Midbrain (tissue), 1 donor: ENCODE results near the gene ETS2.

Source experiments
- DNase-seq: peaks from one replicate; lab custom pipeline; 2025; lab: John Stamatoyannopoulos, UW

The ETS2 gene

DNA sequence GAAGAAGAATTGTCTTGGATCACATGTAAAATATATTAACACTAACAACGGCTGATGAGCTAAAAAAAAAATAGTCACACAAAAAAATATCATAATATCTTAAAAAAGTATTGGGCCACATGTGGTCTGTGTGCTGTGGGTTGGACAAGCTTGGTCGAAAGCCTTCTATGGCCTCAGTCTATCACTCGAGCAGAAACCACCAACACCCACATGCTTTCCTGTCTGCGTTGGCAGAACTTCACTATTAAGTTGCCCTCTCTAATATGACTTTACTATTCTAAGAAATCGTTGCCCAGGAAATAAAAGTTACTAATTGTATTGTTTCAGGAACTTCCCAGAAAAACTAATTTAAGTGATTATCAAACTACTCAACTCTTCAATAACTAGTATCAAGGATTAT lies 28.2 kb upstream of the ETS2 start:
- DNase-seq = no peak

DNA sequence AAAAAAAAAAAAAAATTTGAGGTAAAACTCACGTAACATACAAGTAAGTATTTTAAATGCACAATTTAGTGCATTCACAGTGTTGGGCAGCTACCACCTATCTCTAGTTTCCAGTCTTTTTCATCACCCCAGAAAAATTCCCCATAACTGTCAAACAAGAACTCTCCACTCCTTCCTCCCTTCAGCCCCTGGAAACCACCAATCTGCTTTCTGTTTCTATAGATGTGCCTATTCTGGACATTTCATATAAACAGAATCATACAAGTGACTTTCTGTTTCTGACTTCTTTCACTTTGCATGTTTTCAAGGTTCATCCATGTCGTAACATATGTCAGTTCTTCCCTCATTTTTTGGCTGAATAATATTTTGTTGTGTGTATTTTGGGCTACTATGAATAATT lies 24.9 kb upstream of the ETS2 start:
- DNase-seq = no peak

DNA sequence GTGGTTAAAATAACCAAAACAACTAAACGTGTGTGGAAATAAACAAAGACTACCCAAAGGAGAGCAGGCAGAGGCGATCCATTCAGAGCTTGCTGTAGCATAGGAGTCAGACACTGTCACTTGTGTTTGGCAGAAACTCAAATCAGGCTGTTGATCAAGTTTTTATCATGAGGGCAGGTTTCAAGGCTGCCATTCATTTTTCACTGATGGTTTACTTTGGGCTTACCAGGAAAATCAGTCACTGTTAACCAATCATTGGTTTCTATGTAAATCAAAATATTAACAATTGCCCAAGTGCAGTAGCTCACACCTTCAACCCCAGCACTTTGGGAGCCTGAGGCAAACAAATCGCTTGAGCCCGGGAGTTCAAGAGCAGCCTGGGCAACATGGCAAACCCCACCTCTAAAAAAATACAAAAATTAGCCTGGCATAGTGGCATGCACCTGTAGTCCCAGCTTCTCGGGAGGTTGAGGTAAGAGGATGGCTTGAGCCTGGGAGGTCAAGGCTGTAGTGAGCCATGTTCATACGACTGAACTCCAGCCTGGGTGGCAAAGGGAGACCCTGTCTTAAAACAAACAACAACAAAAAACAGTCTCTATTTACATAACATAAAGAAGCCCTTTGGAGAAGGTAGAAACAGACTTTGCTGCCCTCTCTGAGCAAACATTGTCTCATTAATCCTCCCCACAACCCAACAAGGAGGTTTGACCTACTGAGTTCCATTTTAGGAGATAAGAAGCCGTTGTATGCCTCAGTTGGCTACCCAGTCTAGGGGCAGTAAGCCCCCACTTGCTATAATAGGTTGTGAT lies 21.1 kb upstream of the ETS2 start:
- DNase-seq = no peak

DNA sequence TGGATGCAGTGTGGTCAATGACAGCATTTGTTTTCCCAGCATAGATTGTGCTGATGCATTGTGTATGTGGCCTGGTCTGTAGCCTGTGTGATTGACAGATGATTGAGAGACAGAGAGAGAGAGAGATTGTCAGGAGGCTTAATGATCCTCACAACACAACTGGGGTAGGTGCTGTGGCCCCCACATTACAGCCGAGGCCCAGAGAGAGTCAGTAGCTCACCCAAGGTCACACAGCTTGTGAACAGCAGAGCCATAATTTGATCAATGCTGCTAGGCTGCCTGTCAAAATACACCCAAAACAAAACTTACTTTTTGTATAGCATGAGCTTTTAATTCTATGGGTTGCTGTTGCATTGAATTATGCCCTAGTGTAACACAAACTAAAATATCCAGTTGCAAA lies 20.2 kb upstream of the ETS2 start:
- no peak for DNase-seq

DNA sequence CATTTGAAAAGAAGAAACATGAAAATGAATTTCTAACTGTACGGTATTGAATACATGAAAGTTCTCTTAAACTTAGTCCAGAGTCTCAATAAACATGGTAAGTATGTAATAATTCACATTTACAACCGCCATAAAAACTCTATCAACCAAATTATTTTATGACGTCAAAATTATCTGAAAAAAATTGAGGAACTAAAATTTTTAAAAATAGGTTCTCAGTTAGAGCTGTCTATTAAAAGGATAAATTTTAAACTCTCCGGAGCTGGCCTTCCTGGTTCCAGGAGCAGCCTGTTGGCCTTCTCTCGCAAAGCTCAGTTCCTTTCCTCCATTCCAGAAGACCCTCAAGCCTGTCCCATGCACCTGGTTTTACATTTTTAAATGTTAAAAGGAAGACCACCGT lies 18.7 kb upstream of the ETS2 start:
- DNase-seq = no peak

DNA sequence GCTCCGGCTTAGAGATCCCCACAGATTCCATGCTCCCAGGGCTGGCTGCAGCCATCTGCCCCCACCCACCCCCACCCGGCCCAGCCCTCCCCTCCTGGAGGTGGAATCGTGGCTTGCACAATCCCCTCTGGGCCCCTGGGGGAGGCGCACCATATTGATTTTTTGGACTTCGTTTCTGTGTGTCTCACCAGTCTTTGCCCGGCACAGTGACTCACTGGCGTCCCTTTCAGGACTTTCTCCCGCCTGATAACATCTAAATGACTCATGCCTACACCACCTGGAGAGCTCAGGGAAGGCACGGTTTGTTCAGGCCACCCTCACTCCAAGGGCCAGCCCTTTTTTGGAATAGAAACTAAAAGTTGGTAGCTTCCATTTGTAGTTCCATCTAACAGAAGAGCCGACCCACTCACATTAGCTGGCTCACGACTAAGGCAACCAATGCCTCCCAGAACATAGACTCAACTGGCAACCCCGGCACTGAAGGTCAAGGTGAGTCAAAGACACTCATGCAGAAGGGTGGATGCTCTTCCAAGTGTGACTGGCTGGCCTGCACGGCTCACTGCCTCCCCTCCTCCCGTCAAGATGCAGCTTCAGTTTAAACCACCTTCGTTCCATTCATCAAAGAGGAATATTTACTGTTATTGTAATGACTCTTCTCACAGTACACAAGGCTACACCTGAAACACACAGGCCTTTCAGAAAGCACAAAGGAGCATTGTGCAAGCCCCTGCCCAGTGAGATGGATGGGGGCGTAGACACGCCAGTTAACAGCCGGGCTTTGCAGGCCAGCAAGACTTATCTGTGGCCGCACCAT lies 18.1 kb upstream of the ETS2 start:
- no peak for DNase-seq

DNA sequence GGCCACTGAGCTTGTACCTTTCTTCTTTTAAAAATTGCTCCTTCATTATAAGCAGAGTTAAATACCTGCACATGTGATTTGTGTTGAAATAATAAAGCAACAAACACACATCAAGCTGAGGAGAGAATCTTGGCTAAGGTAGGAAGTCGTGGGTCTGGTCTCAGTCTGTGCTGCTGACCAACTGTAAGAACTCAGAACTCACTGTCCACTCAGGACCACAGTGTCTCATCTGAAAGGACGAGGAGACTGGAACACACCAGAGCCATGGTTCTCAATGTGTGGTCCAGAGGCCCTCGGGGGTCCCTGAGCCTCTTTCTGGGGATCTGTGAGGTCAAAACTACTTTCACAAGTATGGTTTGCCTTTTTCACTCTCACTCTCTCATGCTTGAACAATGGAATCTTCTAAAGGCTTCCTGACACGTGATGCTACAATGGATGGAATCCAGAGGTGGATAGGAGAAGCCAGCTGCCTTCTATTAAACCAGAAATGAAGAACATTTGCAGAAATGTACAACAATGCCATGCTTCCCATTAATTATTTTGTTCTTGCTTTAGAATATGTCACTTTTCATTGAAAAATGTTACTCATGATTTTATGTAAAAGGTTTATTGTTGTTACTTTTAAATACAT lies 17.3 kb upstream of the ETS2 start:
- DNase-seq = no peak

DNA sequence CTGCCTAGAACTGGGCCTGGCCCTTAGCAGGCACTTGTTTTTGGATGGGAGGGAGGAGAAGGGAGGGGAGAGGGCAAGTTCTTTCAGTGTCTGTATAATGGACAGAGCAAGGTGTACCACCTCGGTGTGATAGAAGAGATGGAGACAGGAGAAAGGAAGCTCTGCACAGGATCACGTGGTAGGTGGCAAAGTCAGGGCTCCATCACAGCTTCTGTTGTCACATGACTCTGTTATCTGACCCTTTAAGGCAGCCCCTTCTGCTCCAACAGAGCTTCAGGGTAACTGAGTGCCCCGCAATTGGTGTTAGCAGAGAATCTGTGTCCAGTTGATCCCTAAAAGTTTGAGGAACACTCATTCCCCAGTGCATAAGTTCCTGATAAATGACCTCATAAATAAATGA lies 16.5 kb upstream of the ETS2 start:
- no peak for DNase-seq

DNA sequence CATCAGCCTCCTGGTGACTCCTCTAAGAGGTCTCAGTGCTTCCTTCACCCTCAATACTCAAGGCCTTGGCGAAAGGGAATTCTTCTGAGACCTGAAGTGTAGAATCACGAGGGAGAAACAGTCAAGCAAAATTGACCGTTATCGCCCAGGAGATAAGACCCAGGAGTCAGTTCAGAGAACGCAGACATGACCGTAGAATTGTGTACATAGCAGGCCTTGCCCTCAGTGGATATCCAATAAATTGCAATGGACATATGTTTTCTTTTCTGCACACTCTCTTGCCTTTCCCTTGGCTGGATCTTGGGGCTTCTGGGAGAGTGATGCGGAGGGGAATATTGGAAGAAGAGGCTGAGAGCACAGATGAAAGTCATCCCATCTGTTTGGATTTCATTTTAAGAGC lies 15.7 kb upstream of the ETS2 start:
- no peak for DNase-seq

DNA sequence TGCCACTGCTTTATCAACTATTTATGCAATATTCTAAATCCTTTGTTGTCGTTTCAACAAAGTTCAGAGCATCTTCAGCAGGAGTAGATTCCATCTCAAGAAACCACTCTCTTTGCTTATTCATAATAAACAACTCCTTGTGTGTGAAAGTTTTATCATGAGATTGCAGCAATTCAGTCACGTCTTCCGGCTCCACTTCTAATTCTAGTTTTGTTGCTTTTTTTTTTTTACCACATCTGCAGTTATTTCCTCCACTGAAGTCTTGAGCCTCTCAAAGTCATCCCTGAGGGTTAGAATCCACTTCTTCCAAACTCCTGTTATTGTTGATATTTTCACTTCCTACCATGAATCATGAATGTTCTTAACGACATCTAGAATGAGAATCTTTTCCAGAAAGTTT lies 14.8 kb upstream of the ETS2 start:
- no peak for DNase-seq

DNA sequence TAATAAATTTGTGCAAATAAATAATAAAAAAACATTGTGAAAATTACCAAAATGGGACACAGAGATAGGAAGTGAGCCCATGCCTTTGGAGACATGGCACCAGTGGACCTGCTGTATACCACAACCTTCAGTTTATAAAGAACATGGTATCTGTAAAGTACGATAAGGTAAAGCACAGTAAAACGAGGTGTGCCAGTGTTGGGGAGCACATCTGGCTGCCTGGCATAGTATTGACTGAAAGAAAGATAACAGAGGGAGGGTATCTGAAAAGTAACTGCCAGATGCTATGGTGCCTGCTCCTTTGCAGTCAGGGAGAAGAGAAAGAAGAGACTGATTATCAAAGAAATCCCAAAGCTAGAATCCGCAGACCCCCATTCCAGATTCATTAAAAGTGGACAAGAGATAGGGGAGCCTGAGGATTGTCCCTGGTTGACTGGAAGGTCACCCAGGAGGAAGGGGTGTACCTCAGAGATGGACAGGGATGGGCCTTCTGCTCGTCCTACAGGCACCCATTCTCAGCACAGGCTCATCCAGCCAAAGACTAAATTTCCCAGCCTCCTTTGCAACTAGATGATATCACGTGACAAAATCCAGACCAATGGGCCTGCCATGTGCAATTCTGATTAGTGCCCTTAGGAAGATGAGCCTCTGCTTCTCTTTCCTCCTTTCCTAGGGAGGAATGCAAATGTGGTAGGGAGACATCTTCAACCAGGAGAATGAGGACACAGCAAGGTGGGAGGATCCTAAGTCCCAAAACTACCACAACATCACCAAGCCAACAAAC lies 12.9 kb upstream of the ETS2 start:
- no peak for DNase-seq

DNA sequence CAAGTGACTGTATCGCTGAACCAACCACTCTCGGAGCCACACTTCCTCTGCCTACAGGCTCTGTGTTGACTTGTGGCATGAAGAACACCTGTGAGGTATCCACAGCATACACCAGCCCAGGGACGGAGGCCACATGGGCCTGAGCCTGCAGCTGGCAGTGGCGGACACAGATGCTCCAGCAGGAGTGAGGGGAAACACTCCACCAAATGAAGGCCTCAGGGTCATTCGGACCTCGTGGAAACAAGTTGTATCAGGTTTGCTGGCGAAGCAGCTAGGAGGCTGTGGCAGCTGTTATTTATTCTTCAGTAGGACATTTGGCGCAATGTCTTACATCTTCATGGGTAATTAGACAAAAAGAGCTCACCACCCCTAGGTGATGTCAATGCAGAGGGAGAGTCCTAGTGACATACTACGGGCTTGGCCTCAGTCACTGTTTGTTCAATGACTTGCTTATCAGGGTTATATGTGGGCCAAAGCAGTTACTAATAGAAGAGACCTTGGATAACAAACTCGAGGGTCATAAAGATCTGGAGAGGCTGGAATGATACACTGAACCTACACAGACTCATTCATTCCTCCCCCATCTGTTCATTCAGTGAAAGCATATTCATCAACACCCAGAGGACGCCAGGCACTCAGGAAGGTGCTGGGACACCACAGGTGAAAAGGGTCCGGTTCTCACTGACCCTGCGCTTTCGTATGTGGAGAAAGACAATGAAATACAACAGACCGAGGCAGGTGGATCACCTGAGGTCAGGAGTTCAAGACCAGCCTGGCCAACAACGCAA lies 11.6 kb upstream of the ETS2 start:
- DNase-seq = no peak

DNA sequence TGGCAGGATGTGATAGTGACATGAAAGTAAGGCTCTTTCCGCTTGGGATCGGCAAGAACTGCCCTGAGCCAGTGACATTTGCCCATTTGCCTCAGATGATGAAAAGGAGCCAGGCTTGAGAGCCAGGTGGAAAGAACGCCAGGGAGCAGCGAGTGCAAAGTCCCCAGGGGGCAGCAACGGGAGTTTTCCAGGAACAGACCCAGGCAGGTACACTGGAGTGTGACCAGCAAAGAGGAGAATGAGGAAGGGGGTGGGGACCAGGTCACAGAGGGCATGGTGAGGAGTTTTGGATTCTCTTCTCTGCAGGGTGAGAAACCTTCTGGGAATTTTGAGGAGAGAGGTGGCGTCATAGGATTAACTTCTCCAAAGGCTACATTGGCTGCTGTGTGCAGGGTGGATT lies 10.8 kb upstream of the ETS2 start:
- DNase-seq = no peak

DNA sequence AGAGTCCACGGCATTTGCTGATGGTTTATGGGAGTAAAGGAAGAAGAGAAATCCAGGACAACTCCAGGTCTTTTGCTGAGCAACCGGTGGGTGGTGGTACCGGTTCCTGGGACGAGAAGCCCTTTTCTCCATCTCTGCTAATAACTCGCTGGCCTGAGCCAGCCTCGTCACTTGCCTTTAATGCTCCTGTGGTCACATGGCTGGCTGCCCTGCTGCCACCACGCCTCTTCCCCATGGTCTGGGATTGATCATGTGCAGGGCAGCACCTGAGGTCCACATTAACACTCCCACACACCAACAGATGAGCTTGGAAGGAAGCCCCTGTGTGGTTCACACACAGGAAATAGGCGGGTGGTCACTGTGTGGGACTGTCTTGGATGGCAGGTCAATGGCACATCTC lies 10.3 kb upstream of the ETS2 start:
- DNase-seq = no peak

DNA sequence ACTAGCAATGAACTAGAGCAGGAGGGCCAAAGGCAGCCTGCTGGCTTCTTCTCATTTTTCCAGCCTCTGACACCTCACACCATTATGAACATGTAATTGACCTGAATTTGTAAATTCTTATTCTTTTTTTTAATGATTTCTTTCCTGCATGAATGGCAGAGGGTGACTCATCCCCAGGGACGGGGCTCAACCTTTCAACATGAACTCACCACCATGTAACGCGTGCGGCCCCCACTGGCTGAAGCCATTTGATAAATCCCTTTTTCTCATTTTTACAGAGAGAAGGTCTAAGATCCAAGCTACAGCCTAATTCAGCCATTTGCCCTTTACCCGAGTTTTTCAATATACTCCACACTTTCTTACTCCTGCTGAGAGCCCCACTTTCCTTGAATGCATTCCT lies 9.3 kb upstream of the ETS2 start:
- no peak for DNase-seq

DNA sequence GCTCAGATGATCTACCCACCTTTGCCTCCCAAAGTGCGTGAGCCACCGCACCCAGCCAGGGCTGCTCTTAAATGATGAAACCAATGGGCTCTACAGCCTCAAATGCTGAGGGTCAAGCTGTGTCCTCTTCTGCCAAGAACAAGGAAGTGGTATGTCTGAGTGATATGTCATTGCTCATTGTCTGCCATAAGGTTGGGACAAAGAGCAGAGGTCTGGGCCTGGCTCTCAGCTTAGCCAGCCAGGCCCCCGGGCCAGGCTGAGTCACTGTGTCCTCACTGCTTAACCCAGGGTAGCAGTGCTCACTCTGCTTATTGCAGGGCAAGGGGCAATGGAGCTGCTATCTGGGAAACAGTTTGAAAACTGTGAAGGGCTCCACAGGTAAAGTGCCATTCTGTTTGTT lies 8.3 kb upstream of the ETS2 start:
- DNase-seq = no peak

DNA sequence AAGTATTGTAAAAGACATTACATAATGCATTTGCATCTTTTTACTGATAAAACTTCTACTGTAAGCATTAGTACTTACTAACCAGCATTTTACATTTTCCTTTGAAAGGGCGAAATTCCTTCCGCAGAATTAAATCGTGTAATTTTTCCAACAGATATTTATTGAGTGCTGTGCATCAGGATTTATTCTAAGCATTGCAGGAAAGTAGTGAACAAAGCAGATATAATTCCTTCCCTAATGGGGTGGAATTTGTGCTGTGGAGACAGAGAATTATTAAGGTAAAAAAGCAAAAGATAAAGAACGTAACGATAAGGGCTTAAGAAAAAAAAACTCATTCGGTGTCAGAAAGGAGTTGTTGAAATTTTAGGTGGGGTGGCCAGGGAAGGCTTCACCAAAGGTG lies 7.6 kb upstream of the ETS2 start:
- DNase-seq = no peak

DNA sequence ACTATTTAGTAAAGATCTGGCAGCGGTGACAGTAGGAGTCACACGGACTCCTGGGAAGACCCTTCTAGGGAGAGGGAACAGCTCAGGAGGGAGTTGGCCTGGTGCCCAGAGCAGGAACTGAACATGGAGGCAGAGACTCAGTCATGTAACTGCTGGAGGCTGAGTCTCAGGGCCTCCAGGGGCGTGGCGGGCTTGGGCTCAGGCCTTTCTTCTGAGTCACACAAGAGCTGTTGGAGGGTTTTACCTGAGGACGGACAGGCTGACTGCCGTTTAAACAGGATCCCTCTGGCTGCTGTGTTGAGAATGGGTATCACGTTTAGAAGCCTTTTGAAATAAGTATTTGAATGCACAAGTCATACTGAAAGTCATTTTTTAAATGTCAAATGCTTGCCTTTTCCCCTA lies 7.2 kb upstream of the ETS2 start:
- no peak for DNase-seq

DNA sequence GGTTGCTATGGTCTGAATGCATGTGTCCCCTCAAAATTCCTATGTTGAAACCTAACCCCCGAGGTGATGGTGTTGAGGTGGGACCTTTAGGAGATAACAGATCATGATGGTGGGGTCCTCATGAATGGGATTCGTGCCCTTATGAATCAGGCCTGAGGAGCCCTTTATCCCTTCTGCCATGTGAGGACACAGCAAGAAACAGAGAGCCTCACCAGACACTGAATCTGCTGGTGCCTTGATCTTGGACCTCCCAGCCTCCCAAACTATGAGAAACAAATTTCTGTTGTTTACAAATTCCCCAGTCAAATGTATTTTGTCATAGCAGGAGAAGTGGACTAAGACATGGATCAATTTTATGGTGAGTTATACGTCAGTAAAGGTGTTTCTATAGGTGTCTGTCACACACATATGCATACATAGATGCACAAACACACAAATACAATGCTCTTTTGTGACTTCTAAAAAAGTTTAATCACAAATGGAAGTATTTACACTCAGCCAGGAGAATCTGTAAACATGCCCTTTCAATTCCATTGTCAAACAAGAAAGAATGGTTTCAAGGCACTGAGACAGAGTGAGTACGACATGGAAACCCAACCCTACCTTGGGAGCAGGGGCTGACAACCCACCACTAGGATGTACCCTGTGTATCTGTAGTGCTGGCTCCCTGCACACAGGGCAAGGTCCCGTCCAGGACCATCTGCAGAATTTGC lies 5.5 kb upstream of the ETS2 start:
- no peak for DNase-seq

DNA sequence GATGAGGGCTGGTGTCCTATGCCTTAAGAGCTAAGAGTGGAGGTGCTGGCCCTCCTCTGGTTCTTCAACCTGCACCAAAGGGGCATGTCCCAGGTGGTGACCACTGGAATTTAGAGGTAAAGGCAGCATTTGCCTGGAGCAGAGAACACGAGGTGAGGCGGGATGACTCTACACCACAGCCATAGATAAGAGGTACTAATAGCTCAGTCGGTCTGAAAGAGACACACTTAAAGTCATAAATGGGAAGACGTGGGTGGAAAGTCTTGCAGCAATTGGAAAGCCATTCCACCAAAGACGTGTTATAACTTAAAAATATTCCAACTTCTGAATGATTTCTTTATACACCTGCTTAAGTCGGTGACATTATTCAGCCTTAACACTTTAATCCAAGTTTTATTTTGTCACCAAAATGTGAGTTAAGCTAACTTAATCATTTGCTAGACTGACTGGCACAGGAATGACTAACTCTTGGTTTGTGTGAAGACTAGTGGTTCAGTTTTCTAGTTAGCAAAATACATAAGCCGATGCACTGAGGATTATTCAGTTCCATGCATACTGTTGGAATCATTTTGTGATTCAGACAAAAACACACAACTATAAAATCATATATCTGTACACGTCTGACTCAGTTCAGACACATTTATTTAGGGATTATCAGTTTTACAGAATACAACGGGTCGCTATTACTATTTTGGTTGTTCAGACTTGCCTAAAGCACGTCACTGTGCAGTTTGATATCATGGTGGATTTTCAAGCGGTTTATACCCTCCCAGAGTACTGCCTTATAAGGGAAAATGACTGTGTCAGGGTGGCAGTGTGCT lies 4.6 kb upstream of the ETS2 start:
- no peak for DNase-seq
